ENCODE results near the gene RASL10B. TPM values are rescaled to one million over a fixed set of nuclear protein-coding genes. Genes with fewer than 3 reads are reported as not detected.
"Not testable (repeated sequence)": the region's sequence is repeated elsewhere in the genome, so short reads cannot be mapped to it uniquely, and the experiment has no call there.

Gene RASL10B
- polyA plus RNA-seq, 6 donors from 2014 or later = not detected

GRCh38 chr17:35749560-35750412 is 18.3 kb downstream of the RASL10B start:
- Mint-ChIP-seq H3K36me3 (no peaks in the 10 kb centered on the region), H3K4me3 (no peak overlapping the region), H3K9me3 (no peaks in the 10 kb centered on the region), H3K27me3 (peaks cover 33 to 70% (median 53%) of the 10 kb centered on the region in 3 donors), H3K27ac (no peak overlapping the region), H3K4me1 (peaks cover 8 to 12% (median 11%) of the 10 kb centered on the region in 3 donors)
- DNase-seq (no peak), ATAC-seq (ENCODE audit: low read depth in 2 of 2) (no peak)

GRCh38 chr17:35750526-35751395 is 19.3 kb downstream of the RASL10B start:
- ATAC-seq (ENCODE audit: low read depth in 2 of 2) = no peak
- no peak overlapping the region for H3K4me3 Mint-ChIP-seq
- no peaks in the 10 kb centered on the region for H3K36me3 Mint-ChIP-seq
- no peak for DNase-seq
- no peaks in the 10 kb centered on the region for H3K9me3 Mint-ChIP-seq
- peaks cover 33 to 68% (median 53%) of the 10 kb centered on the region in 3 donors for H3K27me3 Mint-ChIP-seq
- H3K4me1 Mint-ChIP-seq = peaks cover 8 to 12% (median 11%) of the 10 kb centered on the region in 3 donors
- H3K27ac Mint-ChIP-seq = peak overlapping the region in 1 of 6 donors; percentile 75

GRCh38 chr17:35751541-35751940 is 20.1 kb downstream of the RASL10B start:
- Mint-ChIP-seq H3K4me1 (peaks cover 8 to 16% (median 15%) of the 10 kb centered on the region in 3 donors), H3K27ac (peak overlapping the region in 1 of 6 donors; percentile 59), H3K27me3 (peaks cover 33 to 68% (median 53%) of the 10 kb centered on the region in 3 donors)
- not testable (repeated sequence) for H3K4me3 Mint-ChIP-seq; H3K9me3 Mint-ChIP-seq; ATAC-seq (ENCODE audit: low read depth in 2 of 2); DNase-seq; H3K36me3 Mint-ChIP-seq

- Mint-ChIP-seq H3K9me3 (peaks cover 0 to 2% (median 0%) of the 10 kb centered on the region in 7 donors), H3K4me1 (peaks cover 8 to 16% (median 13%) of the 10 kb centered on the region in 3 donors), H3K36me3 (no peaks in the 10 kb centered on the region), H3K27me3 (peaks cover 30 to 63% (median 53%) of the 10 kb centered on the region in 3 donors), H3K4me3 (no peak overlapping the region), H3K27ac (no peak overlapping the region)
- ATAC-seq (ENCODE audit: low read depth in 2 of 2) (no peak), DNase-seq (no peak)
Observed at GRCh38 chr17:35752471-35752870, 21.0 kb downstream of the RASL10B start.

GRCh38 chr17:35752945-35753764 is 21.7 kb downstream of the RASL10B start, which contains the start of gene GAS2L2:
GAS2L2 (minus strand) TSS chr17:35753239; CDS start chr17:35752850, 389 bp downstream.
- peaks cover 8 to 16% (median 12%) of the 10 kb centered on the region in 3 donors for H3K4me1 Mint-ChIP-seq
- H3K27me3 Mint-ChIP-seq = peaks cover 27 to 56% (median 53%) of the 10 kb centered on the region in 3 donors
- DNase-seq (no peak), ATAC-seq (ENCODE audit: low read depth in 2 of 2) (no peak)
- H3K4me3 Mint-ChIP-seq = no peak within 1 kb of the TSS
- peak within 1 kb of the TSS in 1 of 6 donors; percentile 69 for H3K27ac Mint-ChIP-seq
- H3K36me3 Mint-ChIP-seq = no peaks in the 10 kb centered on the region
- peaks cover 0 to 2% (median 0%) of the 10 kb centered on the region in 7 donors for H3K9me3 Mint-ChIP-seq

- DNase-seq = no peak
- H3K4me3 Mint-ChIP-seq = no peak overlapping the region
- H3K36me3 Mint-ChIP-seq = no peaks in the 10 kb centered on the region
- H3K27ac Mint-ChIP-seq = no peak overlapping the region
- no peak for ATAC-seq (ENCODE audit: low read depth in 2 of 2)
- H3K27me3 Mint-ChIP-seq = peaks cover under 1 to 16% (median 12%) of the 10 kb centered on the region in 3 donors
- H3K4me1 Mint-ChIP-seq = peaks cover 4% of the 10 kb centered on the region in 3 donors
- H3K9me3 Mint-ChIP-seq = peaks cover 0 to 2% (median 0%) of the 10 kb centered on the region in 7 donors
Observed at GRCh38 chr17:35757243-35757642, 25.8 kb downstream of the RASL10B start.

- H3K4me1 Mint-ChIP-seq = peaks cover 11 to 13% (median 13%) of the 10 kb centered on the region in 3 donors
- peaks cover 0 to 2% (median 0%) of the 10 kb centered on the region in 7 donors for H3K9me3 Mint-ChIP-seq
- H3K4me3 Mint-ChIP-seq = peak within 1 kb of the TSS in 1 of 8 donors; percentile 25
- ATAC-seq (ENCODE audit: low read depth in 2 of 2) = no peak
- DNase-seq = no peak
- H3K27ac Mint-ChIP-seq = no peak within 1 kb of the TSS
- no peaks in the 10 kb centered on the region for H3K27me3 Mint-ChIP-seq
- no peaks in the 10 kb centered on the region for H3K36me3 Mint-ChIP-seq
Observed at GRCh38 chr17:35760587-35760986, 29.1 kb downstream of the RASL10B start, which contains the start of gene C17orf50. C17orf50 (plus strand) TSS chr17:35760887; CDS start chr17:35760942, 55 bp downstream.

- Mint-ChIP-seq H3K36me3 (no peaks in the 10 kb centered on the region), H3K9me3 (peaks cover 0 to 2% (median 0%) of the 10 kb centered on the region in 7 donors), H3K4me3 (no peak overlapping the region), H3K27ac (no peak overlapping the region), H3K4me1 (peaks cover 9 to 11% (median 9%) of the 10 kb centered on the region in 3 donors), H3K27me3 (no peaks in the 10 kb centered on the region)
- no peak for DNase-seq
- ATAC-seq (ENCODE audit: low read depth in 2 of 2) = no peak
Observed at GRCh38 chr17:35761601-35762000, 30.2 kb downstream of the RASL10B start.

- Mint-ChIP-seq H3K27ac (peak overlapping the region in 2 of 6 donors; percentile 4 to 65), H3K9me3 (no peaks in the 10 kb centered on the region), H3K4me3 (peak overlapping the region; percentile 83 to 98 (median 95)), H3K4me1 (peaks cover 9 to 14% (median 9%) of the 10 kb centered on the region in 3 donors), H3K36me3 (no peaks in the 10 kb centered on the region), H3K27me3 (peaks cover 0 to 8% (median 7%) of the 10 kb centered on the region in 3 donors)
- DNase-seq = no peak
- ATAC-seq (ENCODE audit: low read depth in 2 of 2) = no peak
Observed at GRCh38 chr17:35763767-35764122, 32.3 kb downstream of the RASL10B start.

GRCh38 chr17:35764123-35764991 is 32.9 kb downstream of the RASL10B start:
- H3K9me3 Mint-ChIP-seq = no peaks in the 10 kb centered on the region
- H3K4me1 Mint-ChIP-seq = peaks cover 9 to 14% (median 9%) of the 10 kb centered on the region in 3 donors
- H3K27ac Mint-ChIP-seq = peak overlapping the region; percentile 57 to 94 (median 92)
- no peaks in the 10 kb centered on the region for H3K36me3 Mint-ChIP-seq
- DNase-seq (peak; percentile 88), ATAC-seq (ENCODE audit: low read depth in 2 of 2) (peak; percentile 83 to 86)
- H3K4me3 Mint-ChIP-seq = peak overlapping the region; percentile 83 to 98 (median 95)
- peaks cover 0 to 11% (median 7%) of the 10 kb centered on the region in 3 donors for H3K27me3 Mint-ChIP-seq

- Mint-ChIP-seq H3K27me3 (peaks cover 0 to 13% (median 7%) of the 10 kb centered on the region in 3 donors), H3K4me3 (peak overlapping the region; percentile 83 to 98 (median 95))
- DNase-seq = no peak
Observed at GRCh38 chr17:35765086-35765710, 33.8 kb downstream of the RASL10B start.

More at GRCh38 chr17:35765086-35765710, 33.8 kb downstream of the RASL10B start:
- peak overlapping the region in 3 of 6 donors; percentile 29 to 92 (median 57) for H3K27ac Mint-ChIP-seq
- peaks cover 9 to 14% (median 9%) of the 10 kb centered on the region in 3 donors for H3K4me1 Mint-ChIP-seq
- no peak for ATAC-seq (ENCODE audit: low read depth in 2 of 2)
- no peaks in the 10 kb centered on the region for H3K36me3 Mint-ChIP-seq
- H3K9me3 Mint-ChIP-seq = no peaks in the 10 kb centered on the region

All from naive B cell (primary cell).